WERI-Rb-1 (cell line): ENCODE measurements around the gene PTPRN2.

Experiments used
- DNase-seq: peaks from one replicate; pipeline ENCODE4 v3.0.0-alpha.2; 2020
- H3K27ac ChIP-seq: fragments of 250-450 bp; sonication (Bioruptor Pico); 2 replicates; pipeline ENCODE4 v1.5.1; 2020; ENCODE audit warnings: mild to moderate bottlenecking, moderate library complexity
- H3K27me3 ChIP-seq: fragments of 250-450 bp; sonication (Bioruptor Pico); 2 replicates; pipeline ENCODE4 v1.5.1; 2021; ENCODE audit warnings: mild to moderate bottlenecking, low read depth, moderate library complexity; ENCODE audit not compliant: insufficient read depth, severe bottlenecking
- H3K36me3 ChIP-seq: fragments of 250-450 bp; sonication (Bioruptor Pico); 2 replicates; pipeline ENCODE4 v1.5.1; 2020; ENCODE audit warnings: mild to moderate bottlenecking, moderate library complexity
- H3K4me3 ChIP-seq: 2 replicates; pipeline ENCODE4 v1.5.1; 2011; ENCODE audit warnings: low read depth, mild to moderate bottlenecking, control low read depth, low read length
- H3K9me3 ChIP-seq: fragments of 250-450 bp; sonication (Bioruptor Pico); 2 replicates; pipeline ENCODE4 v1.5.1; 2021; ENCODE audit warnings: mild to moderate bottlenecking, moderate library complexity; ENCODE audit not compliant: severe bottlenecking
- CTCF ChIP-seq: IDR thresholded peaks from 2 replicates; pipeline ENCODE4 v1.5.1; 2011; ENCODE audit warnings: low read depth, mild to moderate bottlenecking, control low read depth, inconsistent platforms, low read length

PTPRN2 gene

GRCh38 chr7:157995815-157996214 is 591.8 kb downstream of the PTPRN2 start:
- H3K4me3 ChIP-seq = no peak overlapping the region
- no peak for TF ChIP-seq CTCF
- no peaks in the 10 kb centered on the region for H3K36me3 ChIP-seq
- H3K9me3 ChIP-seq = no peaks in the 10 kb centered on the region
- H3K27ac ChIP-seq = no peak overlapping the region
- no peaks in the 10 kb centered on the region for H3K27me3 ChIP-seq
- no peak for DNase-seq

- no peak for DNase-seq
- Histone ChIP-seq H3K9me3 (no peaks in the 10 kb centered on the region), H3K4me3 (no peak overlapping the region), H3K27me3 (no peaks in the 10 kb centered on the region), H3K36me3 (no peaks in the 10 kb centered on the region), H3K27ac (no peak overlapping the region)
- no peak for TF ChIP-seq CTCF
Measured at GRCh38 chr7:157994319-157994718, 593.3 kb downstream of the PTPRN2 start.

GRCh38 chr7:157993406-157994105 is 594.1 kb downstream of the PTPRN2 start:
- H3K4me3 ChIP-seq = no peak overlapping the region
- TF ChIP-seq CTCF = no peak
- no peak for DNase-seq
- H3K27me3 ChIP-seq = no peaks in the 10 kb centered on the region
- no peak overlapping the region for H3K27ac ChIP-seq
- no peaks in the 10 kb centered on the region for H3K9me3 ChIP-seq
- H3K36me3 ChIP-seq = no peaks in the 10 kb centered on the region

- DNase-seq = no peak
- Histone ChIP-seq H3K4me3 (no peak overlapping the region), H3K9me3 (no peaks in the 10 kb centered on the region), H3K27ac (no peak overlapping the region), H3K36me3 (no peaks in the 10 kb centered on the region), H3K27me3 (no peaks in the 10 kb centered on the region)
- no peak for TF ChIP-seq CTCF
Measured at GRCh38 chr7:157992511-157993160, 595.0 kb downstream of the PTPRN2 start.

- Histone ChIP-seq H3K27me3 (no peaks in the 10 kb centered on the region), H3K9me3 (no peaks in the 10 kb centered on the region), H3K36me3 (no peaks in the 10 kb centered on the region), H3K27ac (no peak overlapping the region), H3K4me3 (no peak overlapping the region)
- TF ChIP-seq CTCF = no peak
- no peak for DNase-seq
Measured at GRCh38 chr7:157991761-157992160, 595.9 kb downstream of the PTPRN2 start.
